CD14-positive monocyte (primary cell): Measurements from ENCODE around the gene IL19. TPM values are rescaled to one million over a fixed set of nuclear protein-coding genes. Genes with fewer than 3 reads are reported as not detected.

Source experiments
- DNase-seq, 3 donors: peaks; one replicate each; pipeline ENCODE4 v3.0.0-alpha.2; 2011 to 2022
- H2AFZ ChIP-seq: 2 replicates; pipeline ENCODE4 v1.6.0; 2012; ENCODE audit warnings: mild to moderate bottlenecking, low read depth, low read length, inconsistent platforms; ENCODE audit not compliant: insufficient read depth, poor library complexity, severe bottlenecking
- H3K27ac ChIP-seq, 2 donors: 1 replicate in 1 of 2; 2 replicates in 1 of 2; pipeline ENCODE4 v1.5.1; 2012 to 2013; ENCODE audit warnings: low read length in 2 of 2, control low read depth in 1 of 2, inconsistent platforms in 1 of 2, low read depth in 1 of 2, mild to moderate bottlenecking in 1 of 2
- H3K27me3 ChIP-seq, 2 donors: one replicate each; pipeline versions ENCODE4 v1.6.0 to v1.6.1; 2011 to 2013; ENCODE audit warnings: low read length in 2 of 2; ENCODE audit not compliant: control insufficient read depth in 2 of 2, insufficient read depth in 2 of 2
- H3K36me3 ChIP-seq, 2 donors: replicated peaks in 1 of 2; 1 replicate in 1 of 2; 2 replicates in 1 of 2; pipeline versions ENCODE4 v1.5.1 to v1.6.1; 2012 to 2013; ENCODE audit warnings: low read length in 2 of 2, control low read depth in 1 of 2, inconsistent platforms in 1 of 2, mild to moderate bottlenecking in 1 of 2; ENCODE audit not compliant: insufficient read depth in 2 of 2, control insufficient read depth in 1 of 2
- H3K4me1 ChIP-seq, 2 donors: 1 replicate in 1 of 2; 2 replicates in 1 of 2; pipeline versions ENCODE4 v1.5.1 to v1.6.1; 2012 to 2013; ENCODE audit warnings: low read length in 2 of 2, control low read depth in 1 of 2, inconsistent platforms in 1 of 2, mild to moderate bottlenecking in 1 of 2, moderate library complexity in 1 of 2; ENCODE audit not compliant: insufficient read depth in 2 of 2, control insufficient read depth in 1 of 2
- H3K4me2 ChIP-seq: replicated peaks from 2 replicates; pipeline ENCODE3; 2012; ENCODE audit warnings: low read length, moderate library complexity, mild to moderate bottlenecking; ENCODE audit not compliant: poor library complexity, severe bottlenecking; ENCODE audit errors: extremely low read depth
- H3K4me3 ChIP-seq, 3 experiments: fragments of 200-600 bp in 1 of 3; sonication (generic) in 1 of 3; replicated peaks in 1 of 3; 1 replicate in 2 of 3; 2 replicates in 1 of 3; pipeline ENCODE4 v1.5.1; 2011 to 2013; ENCODE audit warnings: low read length in 3 of 3, mild to moderate bottlenecking in 3 of 3, control low read depth in 2 of 3, low read depth in 2 of 3, inconsistent platforms in 1 of 3, moderate library complexity in 1 of 3
- H3K79me2 ChIP-seq: 2 replicates; pipeline ENCODE4 v1.6.0; 2012; ENCODE audit warnings: mild to moderate bottlenecking, control low read depth, inconsistent platforms, low read length, moderate library complexity; ENCODE audit not compliant: insufficient read depth
- H3K9ac ChIP-seq: 2 replicates; pipeline ENCODE4 v1.6.0; 2017; ENCODE audit warnings: low read length, mild to moderate bottlenecking; ENCODE audit not compliant: insufficient read depth, poor library complexity, severe bottlenecking
- H3K9me3 ChIP-seq, 2 donors: replicated peaks in 1 of 2; 1 replicate in 1 of 2; 2 replicates in 1 of 2; pipeline versions ENCODE4 v1.5.1 to v1.6.1; 2012 to 2013; ENCODE audit warnings: low read length in 2 of 2, control low read depth in 1 of 2; ENCODE audit not compliant: control insufficient read depth in 1 of 2, insufficient read depth in 1 of 2
- H4K20me1 ChIP-seq: 2 replicates; pipeline ENCODE4 v1.6.0; 2012; ENCODE audit warnings: mild to moderate bottlenecking, low read length, control low read depth, moderate library complexity; ENCODE audit not compliant: insufficient read depth
- H3K27ac Mint-ChIP-seq, 7 donors: one replicate each; pipeline ENCODE4 v1.8.0; 2020; ENCODE audit warnings: mild to moderate bottlenecking in 7 of 7, mixed read lengths in 7 of 7, moderate library complexity in 6 of 7, inconsistent platforms in 2 of 7
- H3K27me3 Mint-ChIP-seq, 3 donors: one replicate each; pipeline ENCODE4 v1.8.0; 2021 to 2022; ENCODE audit warnings: low read depth in 3 of 3, mild to moderate bottlenecking in 3 of 3, mixed read lengths in 3 of 3, moderate library complexity in 3 of 3, inconsistent platforms in 1 of 3
- H3K36me3 Mint-ChIP-seq, 2 donors: one replicate each; pipeline ENCODE4 v1.8.0; 2020; ENCODE audit warnings: mixed read lengths in 2 of 2, inconsistent platforms in 1 of 2, mild to moderate bottlenecking in 1 of 2
- H3K4me1 Mint-ChIP-seq: one replicate; pipeline ENCODE4 v1.8.0; 2020; ENCODE audit warnings: mild to moderate bottlenecking, mixed read lengths
- H3K4me3 Mint-ChIP-seq, 2 donors: one replicate each; pipeline ENCODE4 v1.8.0; 2020; ENCODE audit warnings: mild to moderate bottlenecking in 2 of 2, mixed read lengths in 2 of 2, moderate library complexity in 1 of 2
- H3K9me3 Mint-ChIP-seq, 7 donors: one replicate each; pipeline ENCODE4 v1.8.0; 2020 to 2022; ENCODE audit warnings: mixed read lengths in 7 of 7, mild to moderate bottlenecking in 6 of 7, moderate library complexity in 6 of 7, inconsistent platforms in 2 of 7
- CTCF ChIP-seq: fragments of 200-600 bp; IDR thresholded peaks from one replicate; pipeline ENCODE4 v1.8.0; 2022; ENCODE audit warnings: antibody characterized with exemption, mild to moderate bottlenecking
- WGBS: methylation state at CpG from one replicate; pipeline ENCODE4 v1.1.5; 2013; ENCODE audit warnings: missing lambda C conversion rate; ENCODE audit not compliant: insufficient coverage; 5-methylcytosine and 5-hydroxymethylcytosine counted together
- intact Hi-C, 2 donors: fragments of 100-400 bp; cut with micrococcal nuclease; formaldehyde crosslinking; loops; one replicate each; pipeline versions ENCODE4 v1.15.0 to v1.15.1; 2023
- polyA plus RNA-seq, 3 donors: library from polyadenylated mRNA; depleted of rRNA in 1 of 3; unstranded in 2 of 3; stranded (reverse) in 1 of 3; fragments of 300-500 nt in 2 of 3; fragments of >200 nt in 1 of 3; fragmentation: Illumina TruSeq in 2 of 3; gene quantifications; 1 replicate in 2 of 3; 2 replicates in 1 of 3; pipeline ENCODE4 v1.2.3, GENCODE V29; 2012 to 2021

Gene IL19
- polyA plus RNA-seq, 3 donors, result 0.41 TPM; not detected in 2

GRCh38 chr1:206847337-206847834, 76.8 kb downstream of the IL19 start:
- H2AFZ ChIP-seq, result no peak overlapping the region
- H3K4me2 ChIP-seq, result no peak overlapping the region
- Mint-ChIP-seq H3K27me3 (peaks cover 2 to 5% (median 2%) of the 10 kb centered on the region in 3 donors), H3K27ac (no peak overlapping the region), H3K36me3 (no peaks in the 10 kb centered on the region), H3K4me1 (peaks cover 5% of the 10 kb centered on the region), H3K4me3 (no peak overlapping the region), H3K9me3 (peaks cover 0 to 4% (median 0%) of the 10 kb centered on the region in 7 donors)
- H3K9ac ChIP-seq, result no peak overlapping the region
- H4K20me1 ChIP-seq, result no peaks in the 10 kb centered on the region
- WGBS, result no CpG with 5 or more reads among the region's 3 CpGs
- no peaks in the 10 kb centered on the region for H3K27me3 ChIP-seq
- no peaks in the 10 kb centered on the region for H3K79me2 ChIP-seq
- TF ChIP-seq CTCF, result no peak
- intact Hi-C loops, result no loop called here
- no peaks in the 10 kb centered on the region for H3K36me3 ChIP-seq
- H3K4me1 ChIP-seq, result no peaks in the 10 kb centered on the region
- no peak overlapping the region for H3K4me3 ChIP-seq
- DNase-seq, result no peak
- H3K27ac ChIP-seq, result no peak overlapping the region
- no peaks in the 10 kb centered on the region for H3K9me3 ChIP-seq

- Mint-ChIP-seq H3K4me3 (no peak overlapping the region), H3K9me3 (peaks cover 0 to 7% (median 0%) of the 10 kb centered on the region in 7 donors), H3K36me3 (no peaks in the 10 kb centered on the region), H3K27me3 (peaks cover 2 to 5% (median 2%) of the 10 kb centered on the region in 3 donors), H3K27ac (no peak overlapping the region), H3K4me1 (peaks cover 5% of the 10 kb centered on the region)
- Histone ChIP-seq H3K4me3 (no peak overlapping the region), H3K36me3 (no peaks in the 10 kb centered on the region), H4K20me1 (no peaks in the 10 kb centered on the region), H3K4me1 (no peaks in the 10 kb centered on the region), H3K79me2 (no peaks in the 10 kb centered on the region), H2AFZ (no peak overlapping the region), H3K9me3 (no peaks in the 10 kb centered on the region), H3K9ac (no peak overlapping the region), H3K27me3 (no peaks in the 10 kb centered on the region), H3K27ac (no peak overlapping the region), H3K4me2 (no peak overlapping the region)
- intact Hi-C loops, result no loop called here
- WGBS, result no CpG with 5 or more reads among the region's 1 CpG
- no peak for TF ChIP-seq CTCF
- DNase-seq, result no peak
Observed at GRCh38 chr1:206847946-206848345, 77.4 kb downstream of the IL19 start.
